HepG2 (cell line): ENCODE results near the gene ULBP1. TPM values are rescaled to one million over a fixed set of nuclear protein-coding genes. Genes with fewer than 3 reads are reported as not detected.
"Not testable (repeated sequence)": the region's sequence is repeated elsewhere in the genome, so short reads cannot be mapped to it uniquely, and the experiment has no call there.

Experiments
- ATAC-seq: fragments of 200-7000 bp; cut with Tn5 transposase; 3 replicates; pipeline ENCODE4 v1.9.1; 2020; ENCODE audit warnings: mild to moderate bottlenecking, moderate library complexity
- BruUV-seq: library from RNA; stranded (reverse); fragments of 400-500 nt; replicated peaks from 2 replicates; lab custom pipeline; 2021; lab: Mats Ljungman, UMichigan
- CTCF ChIA-PET: fragments of 300-600 bp; formaldehyde crosslinking; extraction: SDS; loops from one replicate; lab custom pipeline; 2021; ENCODE audit warnings: low total read pairs, inconsistent platforms, low intra/inter-chr PET ratio; lab: Yijun Ruan, JAX
- POLR2A ChIA-PET: fragments of 350-600 bp; sonication (Branson Sonifier 250); formaldehyde crosslinking; loops from one replicate; lab custom pipeline; 2020; ENCODE audit warnings: antibody characterized with exemption, inconsistent platforms; lab: Yijun Ruan, JAX
- DNase-seq: peaks from one replicate; pipeline ENCODE4 v3.0.0-alpha.2; 2015; ENCODE audit warnings: low spot score
- FAIRE-seq: peaks from 3 replicates; lab custom pipeline; 2011; peaks lifted over from hg19 to GRCh38; lab: Jason Lieb, UNC
- H2AFZ ChIP-seq: one replicate; pipeline ENCODE4 v1.6.1; 2011; ENCODE audit warnings: low read length, inconsistent platforms
- H3K27ac ChIP-seq: fragments of 300-600 bp; 3 replicates; pipeline ENCODE4 v1.8.0; 2011; ENCODE audit warnings: mixed run types, mild to moderate bottlenecking, mixed read lengths, low read length, inconsistent platforms; ENCODE audit not compliant: insufficient read depth; ENCODE audit errors: extremely low read length
- H3K27me3 ChIP-seq, 2 experiments: fragments of 200-600 bp in 1 of 2; 2 replicates in 1 of 2; 3 replicates in 1 of 2; pipeline versions ENCODE4 v1.6.0 to v1.8.0; 2011; ENCODE audit warnings: low read length in 2 of 2, mild to moderate bottlenecking in 2 of 2, moderate library complexity in 2 of 2, inconsistent platforms in 1 of 2; ENCODE audit not compliant: insufficient read depth in 2 of 2, control insufficient read depth in 1 of 2
- H3K36me3 ChIP-seq, 2 experiments: fragments of 200-600 bp in 1 of 2; replicated peaks in 1 of 2; 2 replicates in 1 of 2; 3 replicates in 1 of 2; pipeline versions ENCODE4 v1.5.1 to v1.8.0; 2011; ENCODE audit warnings: low read length in 2 of 2, inconsistent platforms in 1 of 2; ENCODE audit not compliant: insufficient read depth in 2 of 2, control insufficient read depth in 1 of 2
- H3K4me1 ChIP-seq: 2 replicates; pipeline ENCODE4 v1.5.1; 2012; ENCODE audit warnings: low read length, inconsistent platforms; ENCODE audit not compliant: insufficient read depth
- H3K4me2 ChIP-seq: 2 replicates; pipeline ENCODE4 v1.6.0; 2011; ENCODE audit warnings: low read depth, low read length, inconsistent platforms
- H3K4me3 ChIP-seq, 3 experiments: fragments of 200-600 bp in 1 of 3; sonication (generic), shearing (Covaris generic) in 1 of 3; replicated peaks in 1 of 3; 2 replicates each; pipeline ENCODE4 v1.5.1; 2011 to 2016; ENCODE audit warnings: low read length in 3 of 3, inconsistent platforms in 2 of 3, low read depth in 2 of 3, mild to moderate bottlenecking in 2 of 3, control low read depth in 1 of 3, mixed read lengths in 1 of 3; ENCODE audit not compliant: insufficient read depth in 1 of 3
- H3K79me2 ChIP-seq: one replicate; pipeline ENCODE4 v1.6.1; 2011; ENCODE audit warnings: low read length, inconsistent platforms; ENCODE audit not compliant: insufficient read depth
- H3K9ac ChIP-seq: 2 replicates; pipeline ENCODE4 v1.6.0; 2011; ENCODE audit warnings: mild to moderate bottlenecking, low read depth, low read length, inconsistent platforms; ENCODE audit not compliant: insufficient read depth
- H3K9me3 ChIP-seq: 2 replicates; pipeline ENCODE4 v1.5.1; 2012; ENCODE audit warnings: mild to moderate bottlenecking, low read length
- H4K20me1 ChIP-seq: 2 replicates; pipeline ENCODE4 v1.6.0; 2011; ENCODE audit warnings: inconsistent platforms, mild to moderate bottlenecking, low read length, moderate library complexity; ENCODE audit not compliant: insufficient read depth
- CREB3 ChIP-seq: sonication (generic); formaldehyde crosslinking; IDR thresholded peaks from 2 replicates; pipeline ENCODE4 v1.5.0; 2020; ENCODE audit warnings: missing genetic modification reagents
- E2F2 ChIP-seq: sonication (generic); formaldehyde crosslinking; IDR thresholded peaks from 2 replicates; pipeline ENCODE4 v1.4.0; 2020; ENCODE audit warnings: missing genetic modification reagents, borderline replicate concordance
- KDM2A ChIP-seq: sonication (generic); formaldehyde crosslinking; IDR thresholded peaks from 2 replicates; pipeline ENCODE4 v1.4.0; 2020; ENCODE audit warnings: low read depth, missing genetic modification reagents, borderline replicate concordance
- MATR3 ChIP-seq: sonication (generic); formaldehyde crosslinking; IDR thresholded peaks from 2 replicates; pipeline ENCODE4 v1.4.0; 2020; ENCODE audit warnings: missing genetic modification reagents
- NKX3-1 ChIP-seq: sonication (generic); formaldehyde crosslinking; IDR thresholded peaks from 2 replicates; pipeline ENCODE4 v1.5.0; 2020; ENCODE audit warnings: missing genetic modification reagents
- ZNF607 ChIP-seq: sonication (generic); formaldehyde crosslinking; IDR thresholded peaks from 2 replicates; pipeline ENCODE4 v1.5.1; 2020; ENCODE audit warnings: missing genetic modification reagents, mild to moderate bottlenecking, borderline replicate concordance
- ZNF800 ChIP-seq: sonication (generic); formaldehyde crosslinking; IDR thresholded peaks from 2 replicates; pipeline ENCODE4 v1.4.0; 2020; ENCODE audit warnings: missing genetic modification reagents
- ZNF883 ChIP-seq: sonication (generic); formaldehyde crosslinking; IDR thresholded peaks from 2 replicates; pipeline ENCODE4 v1.5.1; 2020; ENCODE audit warnings: mild to moderate bottlenecking, missing genetic modification reagents; ENCODE audit errors: not compliant biosample characterization
- WGBS: methylation state at CpG from one replicate; pipeline ENCODE4 v1.1.6; 2017; ENCODE audit warnings: low lambda C conversion rate; 5-methylcytosine and 5-hydroxymethylcytosine counted together
- in situ Hi-C: cut with HindIII; loops from 2 replicates; pipeline ENCODE4 v1.10.0; 2017; ENCODE audit warnings: low pct_unique_long_range_greater_than_20kb; ENCODE audit not compliant: extremely low pct_ligation_motif_present
- intact Hi-C: fragments of 100-400 bp; cut with micrococcal nuclease; formaldehyde crosslinking; loops from one replicate; pipeline ENCODE4 v1.10.0; 2022; ENCODE audit not compliant: unreplicated experiment
- polyA plus RNA-seq, 8 experiments: library from polyadenylated mRNA; depleted of rRNA in 3 of 8; stranded (reverse) in 7 of 8; unstranded in 1 of 8; fragments of >200 nt; fragmentation: Illumina TruSeq in 4 of 8; extraction: Trizol in 4 of 8; gene quantifications; 2 replicates each; pipeline versions ENCODE4 v1.2.1 to v1.2.3, GENCODE V29; 2011 to 2016; ENCODE audit warnings: low read depth in 4 of 8, missing spikeins in 1 of 8, mixed read lengths in 1 of 8; ENCODE audit not compliant: insufficient read depth in 1 of 8
- total RNA-seq, 5 experiments: library from RNA; depleted of rRNA; stranded (reverse); fragments of >200 nt; fragmentation: Illumina TruSeq; extraction: Trizol; gene quantifications; 2 replicates each; pipeline ENCODE4 v1.2.3, GENCODE V29; 2016; ENCODE audit warnings: low read depth in 1 of 5

The ULBP1 gene
- total and polyA plus RNA-seq, 2 of the 13 experiments (the other 11 are each of a cell fraction or from before 2014, with no cell fraction given), result 0.04 to 0.09 TPM

DNA sequence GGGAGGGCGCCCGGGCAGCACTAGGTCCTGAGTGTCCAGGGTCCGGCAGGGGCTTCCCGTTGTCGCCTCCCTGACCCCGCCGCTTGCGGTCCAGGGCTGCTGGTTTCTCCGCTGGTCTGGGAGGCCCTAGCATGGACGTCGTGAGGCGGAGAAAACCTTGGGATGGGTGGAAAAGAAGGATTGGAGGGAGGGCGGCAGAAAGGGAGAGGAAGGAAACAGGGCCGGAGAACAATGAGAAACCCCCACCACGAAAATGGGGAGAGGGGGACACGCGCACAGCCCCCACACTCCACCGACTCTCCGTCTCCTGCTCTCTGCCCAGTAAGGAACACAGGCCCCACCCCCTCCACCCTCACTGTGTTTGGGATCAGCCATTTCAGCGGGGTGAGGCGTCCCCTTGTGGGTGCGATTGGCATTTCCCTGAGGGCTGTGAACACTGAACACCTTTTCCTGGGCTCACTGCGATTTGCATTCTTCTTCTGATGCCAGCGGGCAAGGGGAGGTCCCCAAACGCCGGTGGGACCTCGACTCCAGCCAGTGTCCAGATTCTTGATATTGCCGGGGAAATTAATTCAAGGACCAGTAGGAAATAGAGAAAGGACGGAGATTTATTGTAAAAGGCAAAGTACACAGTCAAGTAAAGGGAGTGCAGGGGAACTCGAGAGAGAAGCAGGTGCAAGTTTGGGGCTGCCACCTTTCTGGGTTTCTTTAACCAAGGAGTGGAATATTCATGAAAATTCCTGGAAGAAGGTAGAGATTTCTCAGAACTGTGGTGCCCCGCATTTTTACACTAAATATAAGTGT is 37.6 kb upstream of the ULBP1 start (continued):
- peak; percentile 80 for TF ChIP-seq KDM2A (CRISPR knock-in tag)
- no peak for TF ChIP-seq NKX3-1

- H3K9ac ChIP-seq, ATAC-seq, H3K36me3 ChIP-seq, BruUV-seq, H3K79me2 ChIP-seq, FAIRE-seq, H3K9me3 ChIP-seq, in situ Hi-C loops, H4K20me1 ChIP-seq, H3K4me3 ChIP-seq, POLR2A ChIA-PET, H3K27ac ChIP-seq, DNase-seq, H3K4me2 ChIP-seq, H2AFZ ChIP-seq: not testable (repeated sequence)
- CTCF ChIA-PET, result interaction anchor here (2.1 to 2.4 kb wide), 2 partner anchors 86 to 93 kb away, joined by 19 to 50 read pairs; no protein-coding TSS in a partner anchor
- WGBS, result 28% methylated on average over 4 of the region's 4 CpGs
- intact Hi-C loops, result loop anchor here (2.0 kb wide), 3 partner anchors 62 to 360 kb away; partner anchors contain the start of genes GINM1 and LRP11
- Histone ChIP-seq H3K27me3 (peaks cover 8 to 53% of the 10 kb centered on the region in 2 experiments; a peak in 4 of 5 replicates), H3K4me1 (peaks cover 34% of the 10 kb centered on the region)
These were observed 36.7 kb upstream of the ULBP1 start for GRCh38 chr6:149927025-149927424.

DNA sequence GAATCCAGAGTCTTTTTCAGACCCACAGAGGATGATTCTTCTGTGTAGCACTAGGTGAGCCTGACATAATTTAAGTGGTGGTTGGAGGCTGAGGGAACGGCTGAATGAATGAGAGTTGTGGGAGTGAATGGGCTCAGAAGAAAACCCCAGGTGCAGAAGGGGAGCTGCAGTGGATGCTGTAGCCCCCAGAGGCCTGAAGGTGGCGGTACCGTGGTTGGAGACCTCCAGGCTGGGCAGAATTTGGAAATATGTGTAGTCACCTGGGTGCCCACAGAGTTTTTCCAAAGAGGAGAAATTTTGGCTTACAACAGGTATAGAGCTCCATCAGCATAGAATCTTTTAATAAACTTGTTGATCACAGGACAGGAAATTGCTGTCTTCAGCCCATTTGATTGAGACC is 34.3 kb upstream of the ULBP1 start:
- H4K20me1 ChIP-seq, result no peaks in the 10 kb centered on the region
- DNase-seq (no peak), FAIRE-seq (no peak), ATAC-seq (no peak)
- WGBS, result 1% methylated on average over 3 of the region's 3 CpGs
- H3K27ac ChIP-seq, result no peak overlapping the region
- H3K36me3 ChIP-seq, result no peaks in the 10 kb centered on the region; a peak in 1 of 5 replicates
- ChIA-PET CTCF (interaction anchor here (0.8 to 1.7 kb wide), 2 partner anchors 88 to 95 kb away, joined by 3 to 7 read pairs; no protein-coding TSS in a partner anchor), POLR2A (no interaction called here)
- peaks cover 18% of the 10 kb centered on the region for H3K4me1 ChIP-seq
- H3K4me3 ChIP-seq, result no peak overlapping the region
- H3K79me2 ChIP-seq, result no peaks in the 10 kb centered on the region
- no peak overlapping the region for H2AFZ ChIP-seq
- intact Hi-C loops, result no loop called here
- H3K9ac ChIP-seq, result no peak overlapping the region
- H3K4me2 ChIP-seq, result no peak overlapping the region
- H3K9me3 ChIP-seq, result no peaks in the 10 kb centered on the region
- H3K27me3 ChIP-seq, result peaks cover 2 to 31% of the 10 kb centered on the region in 2 experiments; a peak in 4 of 5 replicates
- in situ Hi-C loops, result no loop called here
- no TSS peak for BruUV-seq
- no peak for TF ChIP-seq ZNF800 (CRISPR knock-in tag)
- no peak for TF ChIP-seq CREB3 (CRISPR knock-in tag)
- no peak for TF ChIP-seq MATR3 (CRISPR knock-in tag)
- no peak for TF ChIP-seq ZNF607
- no peak for TF ChIP-seq ZNF883 (CRISPR knock-in tag)
- no peak for TF ChIP-seq E2F2 (CRISPR knock-in tag)
